ENCODE data around the gene ANTXR1. TPM values are rescaled to one million over a fixed set of nuclear protein-coding genes. Genes with fewer than 3 reads are reported as not detected.

Gene ANTXR1
- total RNA-seq, 1 donor = 61.5 TPM

GRCh38 chr2:69081001-69081580 lies 68.1 kb downstream of the ANTXR1 start:
- TF ChIP-seq CTCF (IDR thresholded peaks at IDR 0.05; ENCODE audit: insufficient read depth, low read length) = no peak
- no peak overlapping the region for H3K4me3 ChIP-seq (ENCODE audit: low read depth, low read length)
- no peak for DNase-seq (ENCODE audit: low read depth)

GRCh38 chr2:69081757-69082156 lies 68.8 kb downstream of the ANTXR1 start:
- no peak overlapping the region for H3K4me3 ChIP-seq (ENCODE audit: low read depth, low read length)
- no peak for DNase-seq (ENCODE audit: low read depth)
- TF ChIP-seq CTCF (IDR thresholded peaks at IDR 0.05; ENCODE audit: insufficient read depth, low read length) = no peak

- TF ChIP-seq CTCF (IDR thresholded peaks at IDR 0.05; ENCODE audit: insufficient read depth, low read length) = no peak
- no peak overlapping the region for H3K4me3 ChIP-seq (ENCODE audit: low read depth, low read length)
- peak; percentile 53 for DNase-seq (ENCODE audit: low read depth)
Measured at GRCh38 chr2:69082430-69082997, 69.5 kb downstream of the ANTXR1 start.

- no peak for TF ChIP-seq CTCF (IDR thresholded peaks at IDR 0.05; ENCODE audit: insufficient read depth, low read length)
- H3K4me3 ChIP-seq (ENCODE audit: low read depth, low read length) = no peak overlapping the region
- DNase-seq (ENCODE audit: low read depth) = peak; percentile 48
Measured at GRCh38 chr2:69083235-69083748, 70.3 kb downstream of the ANTXR1 start.

- no peak for DNase-seq (ENCODE audit: low read depth)
- no peak overlapping the region for H3K4me3 ChIP-seq (ENCODE audit: low read depth, low read length)
- TF ChIP-seq CTCF (IDR thresholded peaks at IDR 0.05; ENCODE audit: insufficient read depth, low read length) = no peak
Measured at GRCh38 chr2:69084492-69084891, 71.5 kb downstream of the ANTXR1 start.

GRCh38 chr2:69086466-69086865 lies 73.5 kb downstream of the ANTXR1 start:
- no peak overlapping the region for H3K4me3 ChIP-seq (ENCODE audit: low read depth, low read length)
- no peak for DNase-seq (ENCODE audit: low read depth)
- TF ChIP-seq CTCF (IDR thresholded peaks at IDR 0.05; ENCODE audit: insufficient read depth, low read length) = no peak

Measured in fibroblast of the aortic adventitia (primary cell).